Retinal pigment epithelial cell (primary cell): ENCODE measurements around the gene NPY1R.
A peak's percentile ranks its signal among the peaks of the same experiment; 100 is the strongest.

Experiments
- DNase-seq: peaks from one replicate; pipeline ENCODE4 v3.0.0-alpha.2; 2010; ENCODE audit warnings: low read depth
- H3K4me3 ChIP-seq: 2 replicates; pipeline ENCODE4 v1.5.1; 2011; ENCODE audit warnings: mild to moderate bottlenecking, low read length, control low read depth, moderate library complexity
- CTCF ChIP-seq: conservative IDR thresholded peaks from 2 replicates; pipeline ENCODE4 v1.5.1; 2011; ENCODE audit warnings: low read depth, low read length, control low read depth, inconsistent platforms

NPY1R gene

GRCh38 chr4:163332526-163333406, at the start of gene NPY1R:
NPY1R (minus strand) TSS chr4:163332596; CDS start chr4:163326554, 6,042 bp downstream.
- peak; percentile 81 for TF ChIP-seq CTCF
- peak; percentile 79 for DNase-seq
- H3K4me3 ChIP-seq = peak within 1 kb of the TSS; percentile 61

- no peak for DNase-seq
- no peak overlapping the region for H3K4me3 ChIP-seq
- TF ChIP-seq CTCF = no peak
These were observed 48.3 kb upstream of the NPY1R start for GRCh38 chr4:163380703-163381102.

- TF ChIP-seq CTCF = no peak
- no peak overlapping the region for H3K4me3 ChIP-seq
- DNase-seq = no peak
These were observed 46.3 kb upstream of the NPY1R start for GRCh38 chr4:163378661-163379060.

GRCh38 chr4:163372029-163372428, 39.6 kb upstream of the NPY1R start:
- DNase-seq = no peak
- H3K4me3 ChIP-seq = no peak overlapping the region
- no peak for TF ChIP-seq CTCF

GRCh38 chr4:163367651-163368050, 35.3 kb upstream of the NPY1R start:
- TF ChIP-seq CTCF = no peak
- H3K4me3 ChIP-seq = no peak overlapping the region
- DNase-seq = no peak

GRCh38 chr4:163356104-163356503, 23.7 kb upstream of the NPY1R start:
- H3K4me3 ChIP-seq = no peak overlapping the region
- no peak for TF ChIP-seq CTCF
- DNase-seq = no peak

GRCh38 chr4:163353054-163353453, 20.7 kb upstream of the NPY1R start:
- TF ChIP-seq CTCF = no peak
- DNase-seq = no peak
- no peak overlapping the region for H3K4me3 ChIP-seq
